Measurements from ENCODE around the gene IL13.
"Not testable (repeated sequence)": the region's sequence is repeated elsewhere in the genome, so short reads cannot be mapped to it uniquely, and the experiment has no call there.

IL13 gene

DNA sequence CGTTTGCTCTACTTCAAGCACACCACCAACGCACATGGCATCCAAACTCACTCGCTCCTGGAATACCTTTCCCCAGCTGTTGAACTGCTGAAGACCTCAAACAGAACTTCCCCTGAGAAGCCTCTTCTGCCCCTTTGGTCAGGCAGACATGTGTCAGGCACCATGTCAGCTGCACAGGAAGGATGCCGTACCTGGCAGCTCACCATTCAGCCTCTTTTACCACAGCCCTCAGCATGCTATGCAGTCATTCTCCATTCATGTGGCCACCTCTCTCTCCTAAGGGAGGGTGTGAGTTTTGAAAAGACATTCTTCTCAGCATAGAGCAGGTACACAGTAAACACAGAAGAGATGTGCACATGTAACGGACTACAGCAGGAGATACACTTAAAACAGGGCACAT, 30.0 kb downstream of the IL13 start:
- TF ChIP-seq, protein P1, sequence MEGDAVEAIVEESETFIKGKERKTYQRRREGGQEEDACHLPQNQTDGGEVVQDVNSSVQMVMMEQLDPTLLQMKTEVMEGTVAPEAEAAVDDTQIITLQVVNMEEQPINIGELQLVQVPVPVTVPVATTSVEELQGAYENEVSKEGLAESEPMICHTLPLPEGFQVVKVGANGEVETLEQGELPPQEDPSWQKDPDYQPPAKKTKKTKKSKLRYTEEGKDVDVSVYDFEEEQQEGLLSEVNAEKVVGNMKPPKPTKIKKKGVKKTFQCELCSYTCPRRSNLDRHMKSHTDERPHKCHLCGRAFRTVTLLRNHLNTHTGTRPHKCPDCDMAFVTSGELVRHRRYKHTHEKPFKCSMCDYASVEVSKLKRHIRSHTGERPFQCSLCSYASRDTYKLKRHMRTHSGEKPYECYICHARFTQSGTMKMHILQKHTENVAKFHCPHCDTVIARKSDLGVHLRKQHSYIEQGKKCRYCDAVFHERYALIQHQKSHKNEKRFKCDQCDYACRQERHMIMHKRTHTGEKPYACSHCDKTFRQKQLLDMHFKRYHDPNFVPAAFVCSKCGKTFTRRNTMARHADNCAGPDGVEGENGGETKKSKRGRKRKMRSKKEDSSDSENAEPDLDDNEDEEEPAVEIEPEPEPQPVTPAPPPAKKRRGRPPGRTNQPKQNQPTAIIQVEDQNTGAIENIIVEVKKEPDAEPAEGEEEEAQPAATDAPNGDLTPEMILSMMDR (conservative IDR thresholded peaks at IDR 0.05): no peak
- no peak overlapping the region for H3K27ac ChIP-seq

DNA sequence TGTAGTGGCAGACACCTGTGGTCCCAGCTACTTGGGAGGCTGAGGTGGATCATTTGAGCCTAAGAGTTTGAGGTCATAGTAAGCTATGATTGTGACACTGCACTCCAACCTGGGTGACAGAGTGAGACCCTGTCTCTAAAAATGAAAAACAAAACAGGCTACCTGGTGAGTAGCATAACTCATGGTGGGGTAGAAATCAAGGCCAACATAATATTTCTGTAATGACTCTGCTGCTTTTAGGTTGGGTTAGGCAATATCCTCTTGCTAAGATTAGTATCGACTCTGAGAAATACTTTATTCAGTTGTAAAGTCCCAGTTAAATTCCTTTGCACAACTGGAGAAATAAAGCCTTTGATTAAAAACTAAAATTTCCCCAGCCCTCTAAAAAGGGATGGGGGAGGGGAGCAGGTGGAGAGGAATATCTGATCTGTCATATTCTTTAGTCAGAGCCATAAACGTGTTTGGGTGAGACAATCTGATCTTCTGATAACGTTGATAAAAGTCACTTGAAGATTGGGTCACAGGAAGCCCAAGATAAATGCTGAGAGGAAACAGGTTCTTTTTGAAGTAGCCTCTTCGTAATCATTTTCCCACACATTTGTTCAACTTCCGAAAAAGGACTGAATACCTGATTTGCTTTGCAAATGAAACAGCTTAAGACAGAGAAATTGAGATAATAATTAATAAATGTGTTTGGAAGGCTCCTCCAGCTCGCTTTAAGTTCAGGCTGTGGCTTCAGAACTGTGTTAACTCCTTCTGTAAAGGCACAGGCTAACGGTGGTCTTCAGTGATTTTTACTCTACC, 30.8 kb downstream of the IL13 start:
- TF ChIP-seq, protein P1 (conservative IDR thresholded peaks at IDR 0.05): no peak
- no peak overlapping the region for H3K27ac ChIP-seq

DNA sequence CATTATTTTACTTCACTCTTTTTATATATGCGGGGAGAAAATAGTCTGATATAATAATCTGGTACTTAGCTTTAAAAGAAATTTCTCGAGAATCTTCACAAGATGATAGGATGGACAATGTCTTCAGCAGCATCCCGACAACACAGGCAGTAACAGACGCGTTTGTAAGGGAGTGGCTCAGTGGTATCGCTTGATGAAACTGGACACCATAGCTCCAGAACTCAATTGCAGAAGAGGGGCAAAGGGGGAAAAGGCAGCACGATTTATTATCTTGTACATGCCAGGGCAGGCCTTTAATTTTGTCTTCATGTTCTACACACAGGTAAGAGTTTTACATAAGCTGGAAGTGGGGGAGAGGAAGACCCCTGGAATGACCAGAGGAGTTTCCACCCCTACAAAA, 31.5 kb downstream of the IL13 start:
- TF ChIP-seq, protein P1 (conservative IDR thresholded peaks at IDR 0.05): no peak
- no peak overlapping the region for H3K27ac ChIP-seq

DNA sequence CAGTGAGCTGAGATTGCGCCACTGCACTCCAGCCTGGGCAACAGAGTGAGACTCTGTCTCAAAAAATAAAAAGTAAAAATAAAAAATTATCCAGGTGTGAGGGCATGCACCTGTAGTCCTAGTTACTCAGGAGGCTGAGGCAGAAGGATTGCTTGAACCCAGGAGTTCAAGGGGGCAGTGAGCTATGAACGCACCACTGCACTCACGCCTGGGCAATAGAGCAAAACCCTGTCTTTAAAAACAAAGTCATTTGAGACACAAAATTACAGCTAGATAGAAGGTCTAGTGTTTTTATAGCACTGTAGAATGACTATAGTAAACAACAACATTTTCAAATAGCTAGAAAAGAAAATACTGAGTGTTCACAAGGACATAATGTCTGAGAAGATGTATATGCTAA, 32.2 kb downstream of the IL13 start:
- no peak overlapping the region for H3K27ac ChIP-seq
- TF ChIP-seq, protein P1 (conservative IDR thresholded peaks at IDR 0.05): no peak

DNA sequence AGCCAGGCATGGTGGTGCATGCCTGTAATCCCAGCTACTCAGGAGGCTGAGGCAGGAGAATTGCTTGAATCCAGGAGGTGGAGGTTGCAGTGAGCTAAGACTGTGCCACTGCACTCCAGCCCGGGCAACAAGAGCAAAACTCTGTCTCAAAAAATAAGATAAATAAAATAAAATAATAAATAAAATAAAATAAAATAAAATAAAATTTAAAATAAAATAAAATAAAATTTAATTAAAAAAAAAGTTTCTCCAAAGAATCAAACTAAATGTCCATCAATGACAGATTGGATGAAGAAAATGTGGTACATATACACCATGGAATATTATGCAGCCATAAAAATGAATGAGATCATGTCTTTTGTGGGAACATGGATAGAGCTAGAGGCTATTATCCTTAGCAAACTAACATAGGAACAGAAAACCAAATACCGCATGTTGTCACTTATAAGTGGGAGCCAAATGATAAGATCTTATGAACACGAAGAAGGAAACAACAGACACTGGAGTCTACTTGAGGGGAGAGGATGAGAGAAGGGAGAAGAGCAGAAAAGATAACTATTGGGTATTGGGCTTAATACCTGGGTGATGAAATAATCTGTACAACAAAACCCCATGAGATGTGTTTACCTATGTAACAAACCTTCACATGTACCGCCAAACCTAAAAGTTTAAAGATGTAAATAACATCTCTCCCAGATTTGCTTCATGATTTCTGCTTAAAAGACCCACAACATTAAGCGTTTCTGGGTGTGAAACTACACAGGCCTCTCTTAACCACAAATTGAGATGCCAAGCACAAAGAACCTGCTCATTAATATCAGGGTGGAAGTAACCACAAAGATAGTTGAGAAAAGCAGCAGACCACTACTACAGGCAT, 34.0 kb downstream of the IL13 start:
- H3K27ac ChIP-seq: not testable (repeated sequence)

DNA sequence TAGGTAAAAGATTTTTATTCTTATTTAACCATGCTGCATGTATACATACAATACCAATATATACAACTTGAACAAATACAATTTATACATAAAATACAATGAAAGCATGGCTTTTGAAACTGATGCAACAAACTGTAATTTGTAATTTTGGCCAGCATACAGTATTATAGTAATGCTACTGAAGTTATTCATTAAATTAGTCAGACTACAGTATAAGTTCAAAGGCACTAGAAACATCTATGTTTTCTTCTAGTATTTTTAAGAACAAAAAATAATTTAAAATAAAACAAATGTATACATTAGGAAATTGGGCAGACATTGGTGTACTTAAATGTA, 34.6 kb downstream of the IL13 start:
- no peak overlapping the region for H3K27ac ChIP-seq
- TF ChIP-seq, protein P1 (conservative IDR thresholded peaks at IDR 0.05): no peak

DNA sequence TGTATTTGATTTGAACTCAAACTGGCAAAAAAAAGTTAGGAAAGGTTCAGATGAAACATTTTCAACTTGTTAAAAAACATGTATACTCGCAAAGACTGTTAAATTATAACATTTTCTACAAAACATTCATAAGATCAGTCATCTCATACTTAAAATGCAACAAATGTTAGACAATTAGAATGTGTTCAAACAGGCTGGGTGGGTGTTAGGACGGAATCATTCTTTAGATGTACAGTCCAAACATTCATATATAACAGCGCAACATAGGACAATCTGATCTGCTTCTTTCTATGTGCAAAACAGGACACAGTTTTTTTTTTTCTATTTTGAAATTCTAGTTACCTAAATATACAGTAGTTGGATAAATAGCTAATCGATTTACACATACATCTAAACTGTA, 38.0 kb downstream of the IL13 start:
- H3K27ac ChIP-seq: no peak overlapping the region
- TF ChIP-seq, protein P1 (conservative IDR thresholded peaks at IDR 0.05): no peak

DNA sequence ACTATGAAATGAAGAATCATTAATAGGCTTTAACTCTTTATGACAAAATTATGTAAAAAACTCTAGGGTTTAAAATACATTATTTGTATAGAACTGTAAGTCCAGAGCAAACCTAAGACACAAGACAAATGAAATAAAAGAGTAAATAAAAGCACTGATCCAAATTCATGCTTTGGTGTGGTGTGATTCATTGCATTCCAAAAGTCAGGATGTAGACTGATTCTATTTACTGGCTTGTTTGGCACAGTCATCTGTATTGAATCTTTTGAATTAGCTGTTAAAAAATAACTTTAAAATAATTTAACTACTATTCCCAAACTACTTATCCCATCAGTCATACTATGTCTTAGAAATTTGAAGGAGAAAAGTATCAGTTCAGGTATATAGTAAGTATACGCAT, 46.9 kb downstream of the IL13 start:
- no peak overlapping the region for H3K27ac ChIP-seq
- TF ChIP-seq, protein P1 (conservative IDR thresholded peaks at IDR 0.05): no peak
